Measurements from ENCODE around the gene TMEM98. TPM values are rescaled to one million over a fixed set of nuclear protein-coding genes. Genes with fewer than 3 reads are reported as not detected.

The TMEM98 gene
- total RNA-seq, 2 donors from 2014 or later = 134 to 137 TPM

DNA sequence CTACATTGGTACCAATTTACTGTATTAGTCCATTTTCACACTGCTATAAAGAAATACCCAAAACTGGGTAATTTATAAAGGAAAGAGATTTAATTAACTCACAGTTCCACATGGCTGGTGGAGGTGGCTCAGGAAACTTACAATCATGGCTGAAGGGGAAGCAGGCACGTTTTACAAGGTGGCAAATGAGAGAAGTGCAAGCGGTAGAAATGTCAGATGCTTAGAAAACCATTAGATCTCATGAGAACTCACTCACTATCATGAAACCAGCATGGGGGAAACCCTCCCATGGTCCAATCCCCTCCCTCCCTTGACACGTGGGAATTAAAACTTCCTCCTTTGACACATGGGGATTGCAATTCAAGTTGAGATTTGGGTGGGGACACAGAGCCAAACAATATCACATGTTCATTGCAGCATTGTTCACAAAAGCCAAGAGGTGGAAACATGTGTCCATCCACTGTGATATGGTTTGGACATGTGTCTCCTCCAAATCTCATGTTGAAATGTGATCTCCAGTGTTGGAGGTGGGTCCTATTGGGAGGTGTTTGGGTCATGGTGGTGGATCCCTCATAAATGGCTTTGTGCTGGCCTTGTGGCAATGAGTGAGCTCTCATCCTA lies 60.6 kb downstream of the TMEM98 start:
- H3K4me3 ChIP-seq (ENCODE audit: low read length) = no peak overlapping the region
- H3K9me3 Mint-ChIP-seq = peaks cover 26% of the 10 kb centered on the region
- no peaks in the 10 kb centered on the region for H3K27me3 ChIP-seq (ENCODE audit: control insufficient read depth, insufficient read depth, low read length, poor library complexity, severe bottlenecking)
- no peaks in the 10 kb centered on the region for H3K4me1 ChIP-seq (ENCODE audit: control insufficient read depth, insufficient read depth, low read length)
- 55 to 84% methylated on average over 2 to 3 of the region's 3 CpGs for WGBS, 2 experiments (ENCODE audit: insufficient coverage in 1 of 2, insufficient read length in 1 of 2)
- H3K27ac ChIP-seq (ENCODE audit: low read depth, low read length) = no peak overlapping the region
- DNase-seq = no peak
- no peak overlapping the region for H3K4me3 Mint-ChIP-seq
- no peak overlapping the region for H3K9ac ChIP-seq (ENCODE audit: extremely low read depth, low read length, poor library complexity, severe bottlenecking)
- no peaks in the 10 kb centered on the region for H3K36me3 Mint-ChIP-seq (ENCODE audit: low read depth)
- H3K9me3 ChIP-seq (ENCODE audit: control insufficient read depth, low read length) = peaks cover 14% of the 10 kb centered on the region
- no peaks in the 10 kb centered on the region for H3K36me3 ChIP-seq (ENCODE audit: control insufficient read depth, insufficient read depth, low read length)
- H3K27me3 Mint-ChIP-seq (ENCODE audit: insufficient read depth) = peaks cover 13% of the 10 kb centered on the region
- no peaks in the 10 kb centered on the region for H3K4me1 Mint-ChIP-seq
- H3K27ac Mint-ChIP-seq = no peak overlapping the region
- TF ChIP-seq, protein P1, sequence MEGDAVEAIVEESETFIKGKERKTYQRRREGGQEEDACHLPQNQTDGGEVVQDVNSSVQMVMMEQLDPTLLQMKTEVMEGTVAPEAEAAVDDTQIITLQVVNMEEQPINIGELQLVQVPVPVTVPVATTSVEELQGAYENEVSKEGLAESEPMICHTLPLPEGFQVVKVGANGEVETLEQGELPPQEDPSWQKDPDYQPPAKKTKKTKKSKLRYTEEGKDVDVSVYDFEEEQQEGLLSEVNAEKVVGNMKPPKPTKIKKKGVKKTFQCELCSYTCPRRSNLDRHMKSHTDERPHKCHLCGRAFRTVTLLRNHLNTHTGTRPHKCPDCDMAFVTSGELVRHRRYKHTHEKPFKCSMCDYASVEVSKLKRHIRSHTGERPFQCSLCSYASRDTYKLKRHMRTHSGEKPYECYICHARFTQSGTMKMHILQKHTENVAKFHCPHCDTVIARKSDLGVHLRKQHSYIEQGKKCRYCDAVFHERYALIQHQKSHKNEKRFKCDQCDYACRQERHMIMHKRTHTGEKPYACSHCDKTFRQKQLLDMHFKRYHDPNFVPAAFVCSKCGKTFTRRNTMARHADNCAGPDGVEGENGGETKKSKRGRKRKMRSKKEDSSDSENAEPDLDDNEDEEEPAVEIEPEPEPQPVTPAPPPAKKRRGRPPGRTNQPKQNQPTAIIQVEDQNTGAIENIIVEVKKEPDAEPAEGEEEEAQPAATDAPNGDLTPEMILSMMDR (conservative IDR thresholded peaks at IDR 0.05) = no peak

DNA sequence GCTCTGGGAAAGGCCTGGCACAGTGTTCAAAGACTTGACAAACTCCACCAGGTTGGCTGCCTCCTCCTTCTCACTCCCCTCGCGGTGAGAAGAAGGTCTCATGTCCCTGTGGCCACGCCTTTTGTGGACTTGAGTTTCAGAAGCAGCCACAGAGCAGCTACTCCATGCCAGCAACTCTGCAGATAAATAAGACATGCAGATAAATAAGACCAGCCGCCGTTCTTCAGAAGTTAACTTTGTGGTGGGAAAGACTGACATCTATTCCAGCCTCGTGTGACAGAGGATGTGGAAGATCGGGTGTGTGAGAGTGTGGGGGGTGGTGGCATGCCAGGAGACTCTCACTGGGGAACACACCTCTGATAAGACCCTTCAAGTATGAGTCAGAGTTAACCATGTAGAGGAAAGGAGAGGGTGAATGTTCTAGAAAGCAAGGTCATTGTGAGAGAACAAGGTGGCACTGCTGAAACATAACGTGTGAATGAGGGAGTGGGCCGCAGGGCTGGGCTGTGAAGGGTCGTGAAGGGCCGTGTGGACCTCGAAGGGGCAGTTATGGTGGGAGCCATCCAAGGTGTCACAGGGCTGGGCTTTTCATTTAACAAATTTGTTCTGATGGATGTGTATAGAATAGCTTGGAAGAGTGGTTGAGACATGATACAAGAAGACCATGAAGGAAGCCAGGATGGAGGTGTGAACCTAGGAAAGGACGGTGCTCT lies 64.5 kb downstream of the TMEM98 start:
- 91 to 96% methylated on average over 8 to 13 of the region's 13 CpGs for WGBS, 2 experiments (ENCODE audit: insufficient coverage in 1 of 2, insufficient read length in 1 of 2)
- TF ChIP-seq, protein P1 (conservative IDR thresholded peaks at IDR 0.05) = no peak
- no peaks in the 10 kb centered on the region for H3K27me3 ChIP-seq (ENCODE audit: control insufficient read depth, insufficient read depth, low read length, poor library complexity, severe bottlenecking)
- no peak for DNase-seq
- Mint-ChIP-seq H3K4me1 (peaks cover 9% of the 10 kb centered on the region), H3K36me3 (ENCODE audit: low read depth) (no peaks in the 10 kb centered on the region), H3K4me3 (no peak overlapping the region), H3K27me3 (ENCODE audit: insufficient read depth) (peaks cover 12% of the 10 kb centered on the region), H3K27ac (no peak overlapping the region), H3K9me3 (peaks cover 16% of the 10 kb centered on the region)
- no peaks in the 10 kb centered on the region for H3K4me1 ChIP-seq (ENCODE audit: control insufficient read depth, insufficient read depth, low read length)
- no peak overlapping the region for H3K9ac ChIP-seq (ENCODE audit: extremely low read depth, low read length, poor library complexity, severe bottlenecking)
- no peaks in the 10 kb centered on the region for H3K36me3 ChIP-seq (ENCODE audit: control insufficient read depth, insufficient read depth, low read length)
- no peak overlapping the region for H3K4me3 ChIP-seq (ENCODE audit: low read length)
- peaks cover 13% of the 10 kb centered on the region for H3K9me3 ChIP-seq (ENCODE audit: control insufficient read depth, low read length)
- H3K27ac ChIP-seq (ENCODE audit: low read depth, low read length) = no peak overlapping the region

DNA sequence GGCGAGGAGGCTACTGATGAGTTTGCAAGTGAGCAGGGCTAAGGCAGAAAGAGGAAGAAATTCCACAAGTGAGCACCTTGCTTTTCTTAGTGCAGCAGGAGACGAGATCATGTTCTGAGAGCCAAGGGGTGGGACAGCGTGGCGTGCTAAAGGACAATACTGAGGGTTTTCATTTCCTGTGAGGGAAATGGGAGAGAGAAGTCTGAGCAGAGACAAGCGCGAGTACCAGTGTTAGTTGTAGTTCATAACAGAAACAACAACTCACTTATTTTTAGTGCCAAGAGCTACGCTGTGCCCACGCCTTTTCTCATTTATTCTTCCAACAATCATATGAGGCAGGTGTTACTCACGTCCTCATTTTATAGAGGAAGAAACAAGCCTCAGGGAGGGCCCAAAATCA lies 66.0 kb downstream of the TMEM98 start:
- Mint-ChIP-seq H3K36me3 (ENCODE audit: low read depth) (no peaks in the 10 kb centered on the region), H3K4me1 (peaks cover 19% of the 10 kb centered on the region), H3K27ac (no peak overlapping the region), H3K4me3 (no peak overlapping the region), H3K27me3 (ENCODE audit: insufficient read depth) (peaks cover 14% of the 10 kb centered on the region), H3K9me3 (peaks cover 5% of the 10 kb centered on the region)
- H3K9ac ChIP-seq (ENCODE audit: extremely low read depth, low read length, poor library complexity, severe bottlenecking) = no peak overlapping the region
- no peak overlapping the region for H3K27ac ChIP-seq (ENCODE audit: low read depth, low read length)
- H3K4me3 ChIP-seq (ENCODE audit: low read length) = no peak overlapping the region
- no peak for DNase-seq
- no peaks in the 10 kb centered on the region for H3K27me3 ChIP-seq (ENCODE audit: control insufficient read depth, insufficient read depth, low read length, poor library complexity, severe bottlenecking)
- H3K9me3 ChIP-seq (ENCODE audit: control insufficient read depth, low read length) = peaks cover 5% of the 10 kb centered on the region
- H3K36me3 ChIP-seq (ENCODE audit: control insufficient read depth, insufficient read depth, low read length) = no peaks in the 10 kb centered on the region
- WGBS, 2 experiments (ENCODE audit: insufficient coverage in 1 of 2, insufficient read length in 1 of 2) = 91 to 93% methylated on average over 9 of the region's 9 CpGs
- no peaks in the 10 kb centered on the region for H3K4me1 ChIP-seq (ENCODE audit: control insufficient read depth, insufficient read depth, low read length)
- TF ChIP-seq, protein P1 (conservative IDR thresholded peaks at IDR 0.05) = no peak

Other genes with a start within 250 kb of the TMEM98 start
- 10 to 100 TPM; 42.9 to 43.7 TPM for gene MYO1D, start 51.0 kb upstream of the TMEM98 start, total RNA-seq
- not detected for gene SPACA3, start 63.7 kb downstream of the TMEM98 start, total RNA-seq

Measured in endodermal cell (in vitro differentiated cells).